ENCODE results near the gene ABCF2. TPM values are rescaled to one million over a fixed set of nuclear protein-coding genes. Genes with fewer than 3 reads are reported as not detected.
A peak's percentile ranks its signal among the peaks of the same experiment; 100 is the strongest.

ABCF2 gene
- total RNA-seq (10 to 100 TPM; 22.7 to 30.0 (median 29.8) TPM), polyA plus RNA-seq (10 to 100 TPM in 2 of 3 donors, 1 to 10 TPM in 1; 9.2 to 19.3 (median 12.9) TPM)
- long read RNA-seq, donor 1, partial matches to known transcripts = 0 of 5 reads
- long read RNA-seq, donor 1, other reads (novel, unspliced or antisense) = 0 of 5 reads
- long read RNA-seq, donor 2, partial matches to known transcripts = 0 of 1 reads
- long read RNA-seq, donor 2, other reads (novel, unspliced or antisense) = 0 of 1 reads

DNA sequence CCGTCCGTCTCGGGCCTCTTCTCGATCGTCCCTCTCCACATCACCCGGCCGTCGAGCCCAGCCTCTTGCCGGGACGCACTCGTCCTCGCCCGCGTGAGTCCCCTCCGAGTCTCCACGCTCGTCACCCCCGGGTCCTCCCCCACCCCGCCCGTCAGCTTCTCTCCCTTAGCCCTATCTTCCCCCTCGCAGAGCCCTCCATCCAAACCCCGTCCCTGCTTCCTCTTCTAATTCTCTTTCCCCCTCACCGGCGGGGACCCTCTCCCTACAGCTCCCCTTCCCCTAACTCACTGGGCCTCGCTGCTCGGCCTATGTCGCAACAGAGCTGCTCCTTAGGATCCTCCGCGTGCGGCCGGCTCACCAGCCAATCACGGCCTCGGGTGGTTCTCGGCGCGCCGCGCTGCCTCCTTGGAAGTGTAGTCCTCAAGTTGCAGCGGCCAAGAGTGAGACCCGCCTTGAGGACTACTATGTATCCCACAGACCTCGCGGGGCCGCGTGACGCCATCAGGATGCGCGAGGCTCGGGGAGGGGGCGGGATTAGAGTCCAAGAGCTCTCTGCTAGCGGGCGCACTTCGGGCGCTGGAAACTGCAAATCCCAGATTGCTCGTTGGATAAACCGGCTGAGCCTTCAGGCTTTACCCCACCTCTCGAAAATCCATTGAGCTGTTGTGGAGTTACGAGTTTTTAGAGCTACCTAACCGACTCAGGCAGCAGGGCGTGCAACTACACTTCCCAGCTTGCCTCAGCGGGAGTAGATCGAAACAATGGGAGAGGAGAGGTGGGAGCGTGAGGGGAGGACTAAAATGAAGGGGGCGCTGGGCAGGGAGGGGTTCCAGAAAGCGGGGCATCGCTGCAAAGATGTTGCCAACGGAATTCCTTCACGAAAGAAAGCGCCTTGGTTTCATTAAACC, at the start of gene ABCF2:
Gene ABCF2 (minus strand): TSS at position 331 of the 908 bp plus-strand sequence. CDS start 747 bp downstream, outside the sequence.
- intact Hi-C loops (cut with DNase I; ENCODE audit: low total_unique reads) = no loop called here
- peak; percentile 100 for DNase-seq
- H3K27me3 ChIP-seq (replicated peaks in 1 of 7) = no peaks in the 10 kb centered on the region
- H3K4me1 ChIP-seq = peaks cover 17 to 46% (median 34%) of the 10 kb centered on the region in 6 donors
- peak within 1 kb of the TSS; percentile 43 to 89 (median 79) for H3K27ac ChIP-seq
- 0 to 1% (median 0%) methylated on average over 59 to 68 of the region's 68 CpGs for WGBS, 5 donors
- peaks cover 4 to 33% (median 27%) of the 10 kb centered on the region in 6 donors for H3K36me3 ChIP-seq
- no peaks in the 10 kb centered on the region for H3K9me3 ChIP-seq
- TF ChIP-seq POLR2A (IDR thresholded peaks at IDR 0.05) (peak; percentile 5 to 31 (median 7)), POLR2AphosphoS5 (IDR thresholded peaks at IDR 0.05) (peak; percentile 88 to 94 (median 90))
- TF ChIP-seq, protein P1, sequence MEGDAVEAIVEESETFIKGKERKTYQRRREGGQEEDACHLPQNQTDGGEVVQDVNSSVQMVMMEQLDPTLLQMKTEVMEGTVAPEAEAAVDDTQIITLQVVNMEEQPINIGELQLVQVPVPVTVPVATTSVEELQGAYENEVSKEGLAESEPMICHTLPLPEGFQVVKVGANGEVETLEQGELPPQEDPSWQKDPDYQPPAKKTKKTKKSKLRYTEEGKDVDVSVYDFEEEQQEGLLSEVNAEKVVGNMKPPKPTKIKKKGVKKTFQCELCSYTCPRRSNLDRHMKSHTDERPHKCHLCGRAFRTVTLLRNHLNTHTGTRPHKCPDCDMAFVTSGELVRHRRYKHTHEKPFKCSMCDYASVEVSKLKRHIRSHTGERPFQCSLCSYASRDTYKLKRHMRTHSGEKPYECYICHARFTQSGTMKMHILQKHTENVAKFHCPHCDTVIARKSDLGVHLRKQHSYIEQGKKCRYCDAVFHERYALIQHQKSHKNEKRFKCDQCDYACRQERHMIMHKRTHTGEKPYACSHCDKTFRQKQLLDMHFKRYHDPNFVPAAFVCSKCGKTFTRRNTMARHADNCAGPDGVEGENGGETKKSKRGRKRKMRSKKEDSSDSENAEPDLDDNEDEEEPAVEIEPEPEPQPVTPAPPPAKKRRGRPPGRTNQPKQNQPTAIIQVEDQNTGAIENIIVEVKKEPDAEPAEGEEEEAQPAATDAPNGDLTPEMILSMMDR (IDR thresholded peaks at IDR 0.05 in 8 of 11, conservative IDR thresholded peaks at IDR 0.05 in 3 of 11) = peak in 3 of 11 experiments; percentile 14 to 46 (median 32)
- peak within 1 kb of the TSS; percentile 48 to 94 (median 90) for H3K4me3 ChIP-seq

DNA sequence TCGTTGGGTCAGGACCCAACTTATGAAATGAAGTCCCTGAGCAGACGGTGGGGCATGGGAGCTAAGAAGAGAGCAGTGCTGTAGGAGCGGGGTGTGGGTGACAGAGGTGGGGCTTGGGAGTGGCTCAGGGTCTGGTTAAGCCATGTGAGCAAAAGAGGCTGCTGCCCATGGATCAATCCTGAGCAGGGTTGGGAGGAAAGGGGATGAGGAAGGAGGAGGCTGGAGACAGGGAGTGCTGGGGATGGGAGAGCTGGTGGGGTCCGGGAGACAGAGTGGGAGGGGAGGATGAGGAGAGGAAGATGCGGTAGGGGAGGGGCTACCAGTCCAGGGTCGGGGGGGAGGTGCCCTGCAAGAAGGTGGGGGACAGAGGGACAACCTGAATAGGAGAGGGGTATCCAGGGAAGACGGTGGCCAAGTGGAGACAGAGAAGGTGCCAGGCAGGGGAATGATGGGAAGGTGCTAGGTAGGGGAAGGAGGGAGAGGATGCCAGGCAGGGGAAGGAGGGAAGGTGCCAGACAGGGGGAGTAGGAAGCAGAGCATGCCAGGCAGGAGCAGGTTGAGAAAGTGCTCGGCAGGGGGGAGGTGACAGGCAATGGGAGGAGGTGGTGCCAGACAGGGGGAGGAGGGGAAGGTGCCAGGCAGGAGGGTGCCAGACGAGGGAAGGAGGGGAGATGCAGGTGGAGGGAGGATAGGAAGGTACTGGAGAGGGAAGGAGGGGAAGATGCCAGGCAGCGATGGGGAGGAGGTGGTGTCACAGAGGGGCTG, 49.0 kb upstream of the ABCF2 start:
- DNase-seq = no peak
- no peak for TF ChIP-seq POLR2AphosphoS5 (IDR thresholded peaks at IDR 0.05)
- no peak for TF ChIP-seq POLR2A (IDR thresholded peaks at IDR 0.05)
- TF ChIP-seq, protein P1 (IDR thresholded peaks at IDR 0.05 in 8 of 11, conservative IDR thresholded peaks at IDR 0.05 in 3 of 11) = no peak
- Histone ChIP-seq H3K4me3 (peak overlapping the region in 4 of 8 donors; percentile 36 to 72 (median 41)), H3K4me1 (peaks cover 3 to 66% (median 44%) of the 10 kb centered on the region in 6 donors), H3K9me3 (no peaks in the 10 kb centered on the region), H3K27me3 (replicated peaks in 1 of 7) (peaks cover 0 to 49% (median 0%) of the 10 kb centered on the region in 7 donors), H3K27ac (peak overlapping the region in 3 of 8 donors; percentile 21 to 80 (median 53)), H3K36me3 (no peaks in the 10 kb centered on the region)
- intact Hi-C loops (cut with DNase I; ENCODE audit: low total_unique reads) = no loop called here
- 26 to 39% (median 27%) methylated on average over 10 of the region's 10 CpGs for WGBS, 5 donors

DNA sequence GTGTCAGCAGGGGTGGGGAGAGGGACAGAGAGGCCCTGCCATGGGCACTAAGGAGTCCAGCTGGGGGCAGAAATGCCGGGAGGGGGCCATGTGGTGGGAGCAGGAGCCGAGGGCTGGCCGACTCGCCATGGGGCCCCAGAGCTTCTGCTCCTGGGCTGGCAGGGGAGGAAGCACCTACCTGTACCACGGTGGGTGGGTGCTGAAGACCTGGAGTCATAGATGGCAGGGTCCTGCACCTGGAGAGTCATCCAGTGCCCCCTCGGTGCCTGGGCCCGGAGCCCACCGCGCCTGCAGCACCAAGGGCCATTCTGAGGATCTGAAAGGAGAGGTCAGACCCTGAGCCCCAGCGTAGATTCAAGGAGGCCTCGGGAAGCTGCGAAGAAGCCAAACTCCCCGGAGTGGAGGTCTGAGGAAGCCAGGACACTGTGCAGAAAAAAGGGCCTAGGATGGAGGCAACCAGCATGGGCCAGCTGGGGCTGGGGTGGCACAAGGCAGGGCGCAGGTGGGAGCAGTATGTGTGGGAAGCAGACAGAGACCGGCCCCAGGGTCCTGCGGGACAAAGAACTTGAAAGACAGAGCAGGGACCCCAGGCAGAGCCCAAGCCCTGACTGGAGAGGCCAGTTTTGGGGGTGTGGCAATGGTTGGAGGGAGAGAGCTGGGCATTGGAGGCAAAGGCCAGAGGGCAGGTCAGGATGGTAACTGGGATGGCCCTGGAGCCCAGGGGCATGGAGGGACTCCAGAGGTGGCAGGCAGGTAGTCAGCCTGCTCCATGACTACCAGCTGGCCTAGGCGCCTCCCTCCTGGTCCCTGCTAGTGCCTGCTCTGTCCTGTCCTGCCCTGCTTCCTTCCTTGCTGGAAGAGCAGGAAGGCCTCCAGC, 48.2 kb upstream of the ABCF2 start:
- Histone ChIP-seq H3K4me1 (peaks cover 3 to 68% (median 44%) of the 10 kb centered on the region in 6 donors), H3K36me3 (no peaks in the 10 kb centered on the region), H3K4me3 (peak overlapping the region in 1 of 8 donors; percentile 72), H3K9me3 (no peaks in the 10 kb centered on the region), H3K27me3 (replicated peaks in 1 of 7) (peaks cover 0 to 46% (median 0%) of the 10 kb centered on the region in 7 donors), H3K27ac (peak overlapping the region in 2 of 8 donors; percentile 75 to 80)
- 81 to 91% (median 84%) methylated on average over 15 to 17 of the region's 17 CpGs for WGBS, 5 donors
- TF ChIP-seq POLR2A (IDR thresholded peaks at IDR 0.05) (no peak), POLR2AphosphoS5 (IDR thresholded peaks at IDR 0.05) (no peak)
- TF ChIP-seq, protein P1 (IDR thresholded peaks at IDR 0.05 in 8 of 11, conservative IDR thresholded peaks at IDR 0.05 in 3 of 11) = no peak
- DNase-seq = no peak
- intact Hi-C loops (cut with DNase I; ENCODE audit: low total_unique reads) = no loop called here

Data from spleen (tissue), 13 donors.